ENCODE data around the gene MAB21L1.

Gene MAB21L1

DNA sequence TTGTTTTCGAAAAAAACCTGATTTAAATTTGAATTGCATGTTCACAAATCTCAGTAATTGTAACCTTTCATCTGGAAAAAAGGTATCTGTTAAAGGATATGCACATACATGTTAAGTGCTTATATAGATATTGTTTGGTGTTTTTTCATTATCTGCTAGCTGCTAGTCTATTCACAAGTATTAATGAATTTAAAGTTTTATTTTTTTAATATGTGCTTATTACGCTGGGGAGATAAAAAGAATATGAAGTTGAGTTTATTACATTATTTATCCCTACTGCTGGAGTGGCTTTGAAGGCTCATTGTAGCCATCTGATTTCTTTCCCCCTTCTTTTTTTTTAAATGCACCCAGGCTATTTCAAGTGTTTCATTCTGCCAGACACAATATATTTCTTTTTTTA, 3.9 kb upstream of the MAB21L1 start:
- DNase-seq (ENCODE audit: low read depth, low spot score): no peak
- no peak overlapping the region for H3K27ac ChIP-seq

DNA sequence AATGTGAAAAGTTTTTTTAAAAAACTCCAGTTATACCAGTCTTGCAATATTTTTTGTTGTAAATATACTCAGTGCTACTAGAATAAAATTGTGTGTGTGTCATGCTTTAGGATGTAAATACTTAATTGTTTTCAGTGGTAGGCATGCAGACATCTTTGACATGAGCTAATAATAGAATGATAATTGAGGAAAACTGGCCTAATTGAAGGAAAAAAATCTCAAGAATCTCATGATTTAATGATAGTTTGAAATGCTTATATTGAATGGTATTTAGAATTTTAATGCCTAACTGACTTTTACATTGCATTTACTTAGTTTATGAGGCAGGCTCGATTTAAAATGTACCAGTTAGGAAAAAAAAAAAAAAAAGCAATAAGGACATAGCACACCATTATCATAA, 3.2 kb upstream of the MAB21L1 start:
- DNase-seq (ENCODE audit: low read depth, low spot score): no peak
- H3K27ac ChIP-seq: no peak overlapping the region

DNA sequence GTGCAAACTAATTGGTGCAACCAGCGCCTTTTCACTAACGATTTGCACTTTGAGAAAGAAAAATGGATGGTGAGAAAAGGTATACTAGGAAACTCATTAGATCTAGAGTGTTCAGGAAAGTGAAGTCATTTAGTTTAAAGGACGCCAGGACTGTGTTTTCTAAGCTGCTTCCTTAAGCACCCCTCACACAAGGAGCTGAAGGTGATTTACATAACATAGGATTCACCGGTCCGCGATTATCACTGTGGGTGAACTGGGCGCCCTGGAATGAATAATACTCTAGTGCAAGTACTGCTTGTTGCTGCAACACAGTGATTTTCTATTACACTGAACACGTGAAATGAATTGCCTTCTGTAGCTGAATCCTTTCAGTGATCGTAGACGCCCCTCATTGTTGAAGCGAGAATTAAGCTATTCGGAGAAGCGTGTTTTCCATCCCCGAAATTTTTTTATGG, 2.6 kb upstream of the MAB21L1 start:
- H3K27ac ChIP-seq: no peak overlapping the region
- no peak for DNase-seq (ENCODE audit: low read depth, low spot score)

DNA sequence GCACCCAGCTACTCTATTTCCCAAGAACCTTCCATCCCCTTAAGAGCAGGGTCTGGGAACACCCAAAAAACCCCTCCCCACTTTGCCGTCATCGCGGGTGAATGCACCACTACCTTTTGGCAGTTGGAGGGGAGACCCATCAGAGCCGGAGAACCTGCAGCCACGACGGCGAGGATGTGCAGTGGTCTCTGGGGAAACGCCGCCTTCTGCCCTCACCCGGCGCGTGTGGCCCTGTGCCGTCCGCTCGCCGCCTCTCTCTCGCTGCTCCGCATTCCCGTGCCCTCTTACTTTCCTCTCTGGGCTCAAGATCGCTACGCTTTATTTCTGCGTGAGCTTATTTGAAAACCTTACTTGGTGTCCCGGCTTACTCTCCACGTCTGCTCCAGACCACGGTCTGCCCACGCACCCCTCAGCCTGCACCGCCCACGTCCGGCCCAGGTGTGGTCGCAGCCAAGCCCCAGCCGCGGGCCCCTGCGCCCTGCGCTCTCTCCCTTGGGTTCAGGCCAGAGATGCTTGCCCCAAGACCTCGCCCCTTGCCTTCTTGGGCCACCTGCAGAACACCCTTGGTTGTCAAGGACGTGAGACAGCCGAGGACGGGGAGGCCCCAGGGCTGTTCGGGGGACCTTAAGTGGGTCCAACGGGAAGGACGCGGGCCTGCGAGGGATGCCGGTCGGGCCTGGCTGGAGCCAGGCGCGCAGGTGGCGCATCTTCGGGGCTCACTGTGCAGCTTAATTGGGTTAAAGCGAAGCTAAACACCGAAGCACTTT, 2.0 kb upstream of the MAB21L1 start:
- DNase-seq (ENCODE audit: low read depth, low spot score): no peak
- H3K27ac ChIP-seq: no peak overlapping the region

DNA sequence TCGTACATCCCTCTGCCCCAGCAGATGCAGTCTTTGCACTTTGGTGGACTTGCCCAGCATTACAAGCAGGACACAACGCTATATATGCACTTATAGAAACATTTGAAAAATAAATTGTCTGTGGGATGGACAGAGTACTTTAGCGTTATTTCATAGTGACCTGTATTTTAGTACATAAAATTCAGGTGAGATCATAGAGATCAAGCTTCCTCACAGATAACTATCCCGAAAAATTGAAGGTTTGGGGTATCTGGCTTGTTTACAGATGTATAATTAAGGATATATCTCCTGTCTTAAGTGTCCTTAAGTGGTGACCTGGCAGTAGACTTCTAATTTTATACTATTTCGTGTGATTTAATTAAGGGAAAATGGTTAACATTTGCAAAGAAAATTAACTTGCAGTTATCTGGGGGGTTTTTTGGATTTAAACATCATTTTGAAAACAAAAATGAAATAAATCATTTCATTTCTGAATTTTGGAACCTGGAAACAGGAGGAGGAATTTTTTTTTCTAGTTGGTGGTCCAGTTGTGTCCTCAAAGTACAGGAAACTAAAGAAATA, 977 bp upstream of the MAB21L1 start:
- no peak for DNase-seq (ENCODE audit: low read depth, low spot score)
- H3K27ac ChIP-seq: no peak overlapping the region

DNA sequence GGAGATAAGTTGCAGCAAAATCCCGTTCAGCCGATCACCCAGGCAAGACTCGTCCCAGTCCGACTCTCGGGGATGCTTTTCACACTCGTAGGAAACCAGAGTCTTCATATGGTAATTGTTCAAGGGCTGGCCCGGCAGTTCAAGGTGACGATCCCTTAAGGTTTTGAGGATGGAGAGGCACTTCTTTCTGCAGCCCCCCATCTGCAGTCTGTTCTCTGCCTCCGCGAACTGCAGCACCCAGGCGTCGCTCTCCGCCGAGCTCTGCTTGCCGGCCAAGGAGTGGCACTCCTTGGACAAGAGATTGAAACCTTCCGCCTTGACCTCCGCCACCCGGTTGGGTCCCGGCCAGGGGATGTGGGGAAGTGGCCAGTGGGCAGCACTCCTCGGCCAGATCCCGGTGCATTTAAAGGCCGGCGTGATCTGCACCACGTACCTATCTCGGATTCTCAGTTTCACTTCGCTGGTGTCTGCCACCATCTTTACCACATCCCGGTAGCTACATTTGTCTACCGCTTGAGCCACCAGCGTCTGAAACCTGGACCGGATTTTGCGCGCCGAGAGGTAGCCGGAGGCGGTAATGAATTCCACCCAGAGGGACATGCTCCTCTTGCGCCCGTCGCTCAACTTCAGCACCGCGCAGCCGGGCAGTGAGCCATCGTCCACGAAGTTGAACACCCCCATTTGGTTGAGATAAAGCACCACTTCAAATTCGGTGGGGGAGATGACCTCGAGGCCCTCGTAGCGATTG, 1.1 kb downstream of the MAB21L1 start:
- H3K27ac ChIP-seq: no peak overlapping the region
- no peak for DNase-seq (ENCODE audit: low read depth, low spot score)

DNA sequence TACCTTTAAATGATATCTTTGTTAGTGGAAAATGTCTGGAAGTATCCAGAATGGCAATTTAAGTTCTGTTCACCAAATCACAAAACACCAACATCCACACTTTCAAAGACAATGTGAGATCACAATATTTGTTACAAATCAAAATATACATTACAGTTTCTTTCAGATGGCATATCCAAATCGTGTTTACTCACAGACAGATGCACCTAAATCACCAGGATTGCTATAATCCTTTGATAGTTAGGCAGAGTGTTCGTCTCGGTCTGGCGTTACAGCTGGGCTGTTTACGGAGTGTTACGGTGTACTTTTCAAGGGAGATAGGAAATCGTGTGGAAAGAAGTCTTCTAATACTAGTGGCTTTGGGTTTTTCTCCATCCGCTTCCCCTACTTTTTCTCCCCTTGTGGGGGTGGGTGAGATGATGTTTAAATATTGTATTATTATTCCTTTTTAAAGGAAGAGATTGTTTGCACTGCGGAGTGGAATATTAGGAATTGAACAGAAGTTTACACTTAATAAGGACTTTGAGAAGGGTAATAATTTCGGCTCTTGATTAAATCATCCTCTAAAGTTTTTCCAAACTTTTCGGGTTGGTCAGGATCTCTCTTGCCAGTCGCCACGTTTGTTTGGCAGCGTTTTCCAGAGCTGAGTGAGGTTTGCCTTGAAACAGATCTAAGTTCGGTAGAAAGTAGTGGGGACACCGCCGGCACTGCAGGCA, 1.8 kb downstream of the MAB21L1 start:
- H3K27ac ChIP-seq: no peak overlapping the region
- DNase-seq (ENCODE audit: low read depth, low spot score): no peak

DNA sequence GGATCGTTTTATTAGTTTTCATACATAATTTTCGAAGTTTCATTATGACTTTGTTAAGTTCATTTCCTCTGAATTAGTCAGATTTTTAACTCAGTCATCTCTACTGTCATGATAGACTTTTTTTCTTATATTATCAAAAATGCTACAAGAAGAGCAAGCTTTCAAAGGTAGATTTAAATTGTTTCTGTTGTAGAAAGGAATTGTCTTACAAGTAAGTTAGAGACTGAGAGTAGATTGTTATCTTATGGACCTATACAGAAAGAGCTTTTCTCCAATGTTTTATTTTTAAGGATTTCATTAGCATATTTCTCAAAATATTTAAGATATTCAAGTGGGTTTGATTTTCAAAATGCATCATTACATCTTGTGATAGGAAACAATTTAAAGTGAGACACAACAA, 2.7 kb downstream of the MAB21L1 start:
- no peak overlapping the region for H3K27ac ChIP-seq
- DNase-seq (ENCODE audit: low read depth, low spot score): no peak

DNA sequence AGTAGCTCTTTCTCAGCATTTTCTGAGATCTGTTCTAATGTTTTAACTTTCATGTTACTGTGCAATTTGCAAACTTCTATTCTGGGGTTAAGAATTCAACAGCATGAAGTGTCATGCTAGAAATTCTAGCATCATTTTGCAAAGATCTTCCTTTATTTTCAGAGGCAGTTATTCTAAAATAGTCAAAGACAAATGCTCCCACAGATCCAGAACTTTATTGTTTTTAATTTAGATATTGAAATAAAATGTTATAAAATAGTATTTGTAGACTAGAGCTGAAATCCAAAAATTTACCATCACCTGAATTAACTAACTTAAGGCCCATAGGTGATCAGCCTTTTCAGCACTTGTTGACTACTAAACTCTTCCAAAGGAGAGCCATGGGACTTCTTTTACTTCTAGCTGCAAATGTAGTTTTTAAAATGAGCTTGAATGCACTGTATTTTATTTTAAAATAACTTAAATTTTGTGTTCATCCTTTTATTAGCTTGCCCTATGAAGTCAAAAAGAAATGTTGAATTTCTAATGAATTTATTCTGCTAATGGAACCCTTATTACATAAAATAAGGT, 3.2 kb downstream of the MAB21L1 start:
- no peak overlapping the region for H3K27ac ChIP-seq

DNA sequence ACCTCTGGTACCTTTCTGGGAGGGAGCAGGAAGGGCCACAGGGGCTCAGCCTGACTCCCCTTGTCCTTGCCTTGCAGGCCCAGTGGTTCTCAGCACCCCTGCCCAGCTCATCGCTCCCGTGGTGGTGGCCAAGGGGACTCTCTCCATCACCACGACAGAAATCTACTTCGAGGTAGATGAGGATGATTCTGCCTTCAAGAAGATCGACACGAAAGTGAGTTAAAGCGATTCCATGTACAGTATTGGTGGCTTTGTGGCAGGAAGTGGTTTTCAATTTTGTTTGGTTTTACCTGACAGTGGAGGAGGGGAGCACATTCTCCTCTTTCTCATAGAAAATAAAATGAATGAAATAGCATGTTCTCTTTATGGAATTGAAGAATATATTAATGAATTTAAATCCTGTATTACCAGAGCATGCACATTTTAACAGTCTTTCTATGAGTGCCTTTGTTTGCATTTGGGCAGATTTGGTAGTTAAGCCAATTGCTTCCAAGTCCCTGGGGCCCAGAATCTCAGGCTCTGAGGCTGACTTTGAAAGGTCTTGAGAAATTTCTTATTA, 4.1 kb downstream of the MAB21L1 start:
- H3K27ac ChIP-seq: no peak overlapping the region
- DNase-seq (ENCODE audit: low read depth, low spot score): no peak

More for the DNA sequence above, 3.2 kb downstream of the MAB21L1 start:
- no peak for DNase-seq (ENCODE audit: low read depth, low spot score)

DNA sequence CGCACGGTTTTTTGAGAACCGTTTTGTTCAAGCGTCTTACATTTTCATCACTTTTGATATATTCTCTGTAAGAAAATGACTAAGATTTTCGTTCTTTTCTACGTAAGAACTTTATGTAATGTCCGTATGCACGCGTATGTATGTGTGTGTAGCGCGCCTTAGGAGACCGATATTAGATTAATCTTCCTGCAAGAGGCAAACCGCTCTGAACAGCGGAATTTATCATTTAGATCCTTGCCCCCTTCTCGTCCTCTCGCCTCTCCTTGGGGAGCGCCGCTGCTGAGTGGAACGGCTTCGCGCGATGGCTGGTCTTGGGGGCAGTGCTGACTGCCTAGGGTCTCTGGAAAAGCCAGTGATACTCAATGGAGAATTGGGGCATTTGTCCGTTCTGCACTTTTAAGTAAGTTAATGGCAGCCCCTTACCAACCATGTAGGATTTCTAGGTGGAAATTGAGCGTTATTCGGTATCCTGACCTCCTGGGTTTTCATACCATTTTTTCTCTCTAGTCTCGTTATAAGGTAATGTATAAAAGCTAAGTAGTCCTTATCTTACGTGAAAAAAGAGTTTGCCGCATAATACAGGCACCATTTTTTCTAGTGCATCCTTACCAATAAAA, 4.7 kb downstream of the MAB21L1 start:
- DNase-seq (ENCODE audit: low read depth, low spot score): no peak
- H3K27ac ChIP-seq: no peak overlapping the region

DNA sequence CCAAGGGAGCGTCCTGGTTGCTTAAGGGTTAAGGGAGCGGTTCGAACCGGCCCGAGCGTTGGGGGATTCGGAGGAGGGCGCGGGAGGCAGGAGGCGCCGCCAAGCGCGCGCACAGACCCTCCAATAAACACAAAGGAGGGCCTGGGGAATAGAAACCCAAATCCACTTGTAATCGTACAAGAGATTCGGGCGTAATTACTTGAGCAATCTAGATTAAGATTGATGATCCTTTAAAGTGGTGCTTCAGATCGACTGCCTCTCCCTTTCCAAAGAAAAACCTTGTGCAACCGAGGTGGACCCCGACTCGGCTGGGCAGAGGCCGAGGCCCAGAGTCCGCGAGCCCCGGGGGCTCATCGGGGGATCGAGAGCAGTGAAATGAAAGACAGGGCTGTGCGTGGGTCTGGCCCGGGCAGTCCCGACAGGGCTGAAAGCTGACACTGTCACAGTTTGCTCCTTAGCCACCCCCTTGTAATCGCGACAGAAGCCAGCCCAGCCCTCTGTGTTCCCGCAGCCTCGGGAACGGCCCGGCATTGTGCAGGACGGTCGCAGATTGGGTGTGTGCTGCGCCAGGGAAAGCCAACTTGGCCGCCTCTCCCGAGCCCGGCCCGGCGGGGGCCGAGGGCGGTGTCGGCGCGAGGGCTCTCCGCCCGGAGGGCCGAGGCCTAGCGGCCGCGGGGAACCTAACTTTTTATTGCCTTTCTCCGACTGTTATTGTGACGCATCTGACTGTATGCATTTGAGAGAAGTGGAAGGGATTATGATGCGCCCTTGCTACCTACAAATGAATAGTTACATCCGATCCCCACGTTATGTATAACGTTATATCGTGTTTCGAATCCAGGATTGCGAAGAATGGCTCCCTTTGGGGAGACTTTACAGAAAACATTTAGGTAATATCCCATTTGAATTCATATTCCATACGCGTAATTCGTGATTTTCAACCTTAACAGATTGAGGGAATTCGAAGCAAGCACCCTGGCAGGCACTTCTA, 5.5 kb downstream of the MAB21L1 start:
- no peak overlapping the region for H3K27ac ChIP-seq
- no peak for DNase-seq (ENCODE audit: low read depth, low spot score)

DNA sequence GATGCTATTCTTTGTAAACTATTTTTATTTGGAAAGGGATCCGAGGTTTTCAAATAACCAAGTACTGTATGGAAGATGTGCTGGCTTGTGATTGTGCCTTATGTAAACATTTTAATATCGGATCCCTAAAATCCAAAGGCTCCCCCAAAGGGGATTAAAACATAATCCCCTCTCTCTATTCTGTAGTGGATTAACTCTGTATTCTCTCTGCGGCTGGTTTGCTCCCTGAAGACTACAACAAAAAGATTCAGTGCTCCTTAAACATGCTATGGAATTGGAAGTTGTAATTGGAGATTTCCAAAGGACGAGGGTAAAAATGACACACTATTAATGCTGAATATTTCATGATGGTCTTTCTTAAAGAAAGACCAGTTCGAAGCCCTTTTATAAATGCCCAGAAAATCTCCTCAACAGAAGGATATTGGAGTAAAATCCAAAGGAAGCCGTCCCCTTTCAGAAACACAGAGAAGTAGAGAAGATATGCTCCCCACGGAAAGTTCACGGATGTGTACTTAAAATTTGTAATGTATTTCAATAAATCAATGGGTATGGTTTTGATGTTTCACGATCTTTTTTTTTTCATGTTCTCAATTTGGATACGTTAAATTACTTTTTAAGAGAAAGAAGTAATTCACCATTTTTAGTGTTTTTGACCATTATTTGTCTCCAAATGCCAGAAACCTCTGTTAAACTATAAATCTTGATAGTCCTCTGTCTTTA, 6.5 kb downstream of the MAB21L1 start:
- DNase-seq (ENCODE audit: low read depth, low spot score): no peak
- H3K27ac ChIP-seq: no peak overlapping the region

DNA sequence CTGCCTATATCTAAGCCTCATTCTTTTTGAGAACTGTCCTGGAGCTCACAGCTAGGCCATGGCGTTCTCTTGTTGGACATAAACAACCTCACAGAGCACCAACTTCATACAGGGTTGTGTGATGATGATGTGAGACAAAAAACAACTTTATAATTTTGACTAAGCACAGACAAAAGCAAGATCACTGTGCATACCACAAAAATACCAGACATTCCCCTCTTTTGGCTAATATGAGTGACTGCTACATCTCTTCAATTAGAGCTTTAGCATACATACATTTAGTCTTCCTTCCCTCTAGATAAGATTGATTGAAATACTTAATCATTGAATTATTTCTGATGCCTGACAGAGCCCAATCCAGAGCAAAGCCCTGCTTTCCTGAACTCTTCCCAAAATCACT, 8.3 kb downstream of the MAB21L1 start:
- H3K27ac ChIP-seq: no peak overlapping the region
- DNase-seq (ENCODE audit: low read depth, low spot score): no peak

DNA sequence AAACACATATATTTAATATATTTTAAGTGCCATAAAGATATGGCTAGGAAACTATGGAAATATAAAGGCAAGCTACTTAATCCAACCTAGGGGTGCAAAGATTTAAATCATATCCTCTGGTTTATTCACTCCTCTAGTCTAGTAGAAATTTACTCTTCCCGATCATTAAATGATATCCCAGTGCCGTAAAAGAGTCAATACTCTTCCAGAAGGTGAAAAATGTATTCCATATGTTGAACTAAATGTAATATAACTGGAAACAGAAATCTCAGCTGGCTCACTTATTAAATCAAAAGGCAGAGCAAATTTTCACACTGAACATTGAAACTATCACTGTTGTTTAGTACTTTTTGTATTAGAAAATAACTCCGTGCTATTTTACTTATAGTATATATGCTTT, 11.1 kb downstream of the MAB21L1 start:
- no peak overlapping the region for H3K27ac ChIP-seq

DNA sequence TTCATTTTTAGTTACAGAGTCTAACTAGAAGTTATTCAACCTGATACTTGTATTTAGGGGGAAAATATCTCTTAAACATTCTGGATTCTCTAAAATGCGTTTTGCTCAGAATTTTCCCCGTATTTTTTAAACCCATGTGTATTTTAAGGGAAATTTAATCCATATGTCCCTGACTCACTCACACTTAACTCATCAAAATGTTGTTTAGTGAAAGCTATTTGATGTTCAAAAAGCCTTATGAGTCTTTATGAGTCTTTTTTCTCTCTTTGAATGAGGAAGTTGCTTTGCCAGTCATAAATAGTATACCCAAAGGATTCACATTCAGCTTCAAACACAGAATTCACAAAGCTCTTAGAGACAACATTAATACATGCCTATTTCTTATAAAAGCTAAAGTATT, 16.4 kb downstream of the MAB21L1 start:
- H3K27ac ChIP-seq: no peak overlapping the region
- no peak for DNase-seq (ENCODE audit: low read depth, low spot score)

More for the DNA sequence above, 11.1 kb downstream of the MAB21L1 start:
- DNase-seq (ENCODE audit: low read depth, low spot score): no peak

DNA sequence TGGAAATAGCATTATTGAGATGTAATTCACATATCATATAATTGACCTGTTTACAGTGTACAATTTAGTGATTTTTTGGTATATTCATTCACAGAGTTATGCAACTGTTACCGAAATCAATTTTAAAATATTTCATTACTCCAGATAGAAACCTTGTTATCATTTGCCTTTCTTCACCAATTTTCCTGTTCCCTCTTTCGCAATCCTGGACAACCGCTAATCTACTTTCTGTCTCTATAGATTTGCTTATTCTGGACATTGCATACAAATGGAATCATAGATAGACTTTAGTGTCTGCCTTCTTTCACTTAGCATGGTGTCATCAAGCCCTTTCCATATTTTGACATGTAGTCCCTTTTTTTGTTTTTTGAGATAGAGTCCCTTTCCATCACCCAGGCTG, 19.2 kb downstream of the MAB21L1 start:
- no peak for DNase-seq (ENCODE audit: low read depth, low spot score)
- H3K27ac ChIP-seq: no peak overlapping the region

DNA sequence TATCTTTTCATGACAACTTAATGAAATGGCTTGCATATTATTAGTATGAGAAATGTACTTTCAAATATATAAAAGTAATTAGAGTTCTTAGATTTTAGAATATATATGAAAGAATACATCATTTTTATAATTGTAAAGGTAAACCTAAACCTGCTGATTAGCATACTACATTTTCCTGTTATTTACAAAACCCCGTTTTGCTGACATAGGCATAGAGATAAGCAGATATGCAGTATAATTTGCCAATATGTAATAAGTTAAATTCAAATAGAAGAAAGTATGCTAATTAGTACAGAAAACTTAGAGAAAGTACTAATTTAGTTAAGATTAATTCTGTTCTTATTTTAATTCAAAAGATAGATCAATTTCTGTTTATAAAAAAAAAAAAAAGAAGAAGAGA, 21.5 kb downstream of the MAB21L1 start:
- no peak overlapping the region for H3K27ac ChIP-seq
- no peak for DNase-seq (ENCODE audit: low read depth, low spot score)
